Measurements from ENCODE around the gene POLR1A.

POLR1A gene

GRCh38 chr2:86035883-86036668 lies 69.6 kb downstream of the POLR1A start:
- Histone ChIP-seq H3K4me3 (ENCODE audit: low read length) (peak overlapping the region; percentile 41), H3K9me3 (ENCODE audit: insufficient read depth, low read length) (no peaks in the 10 kb centered on the region), H3K27me3 (ENCODE audit: low read depth, low read length) (no peaks in the 10 kb centered on the region), H4K20me1 (ENCODE audit: insufficient read depth, low read length) (no peaks in the 10 kb centered on the region), H3K27ac (ENCODE audit: low read length) (peak overlapping the region; percentile 96), H3K79me2 (ENCODE audit: low read length) (peaks cover 12% of the 10 kb centered on the region; the same call in 1 of the 2 replicates), H3K9ac (ENCODE audit: low read length) (peak overlapping the region; percentile 78), H3K36me3 (replicated peaks; ENCODE audit: low read depth, low read length) (peaks cover 53% of the 10 kb centered on the region), H3K4me2 (ENCODE audit: low read length) (peak overlapping the region; percentile 58), H3K4me1 (ENCODE audit: low read length) (peaks cover 49% of the 10 kb centered on the region), H2AFZ (ENCODE audit: low read depth, low read length) (0 out of 2 replicates have a peak overlapping the region, but pooled peaks have one; percentile 11)
- TF ChIP-seq CTCF (IDR thresholded peaks at IDR 0.05; ENCODE audit: low read depth, low read length), result peak; percentile 56
- TF ChIP-seq EZH2phosphoT487 (IDR thresholded peaks at IDR 0.05; ENCODE audit: low read depth), result no peak

- Histone ChIP-seq H3K36me3 (replicated peaks; ENCODE audit: low read depth, low read length) (peaks cover 57% of the 10 kb centered on the region), H3K27me3 (ENCODE audit: low read depth, low read length) (no peaks in the 10 kb centered on the region), H3K4me1 (ENCODE audit: low read length) (peaks cover 49% of the 10 kb centered on the region), H3K4me3 (ENCODE audit: low read length) (no peak overlapping the region), H4K20me1 (ENCODE audit: insufficient read depth, low read length) (no peaks in the 10 kb centered on the region), H3K9me3 (ENCODE audit: insufficient read depth, low read length) (no peaks in the 10 kb centered on the region), H2AFZ (ENCODE audit: low read depth, low read length) (no peak overlapping the region), H3K27ac (ENCODE audit: low read length) (peak overlapping the region; percentile 96), H3K9ac (ENCODE audit: low read length) (peak overlapping the region; percentile 78; the same call in 1 of the 2 replicates), H3K79me2 (ENCODE audit: low read length) (peaks cover 12% of the 10 kb centered on the region; the same call in 1 of the 2 replicates), H3K4me2 (ENCODE audit: low read length) (peak overlapping the region; percentile 58)
- TF ChIP-seq EZH2phosphoT487 (IDR thresholded peaks at IDR 0.05; ENCODE audit: low read depth) (no peak), CTCF (IDR thresholded peaks at IDR 0.05; ENCODE audit: low read depth, low read length) (no peak)
Measured at GRCh38 chr2:86035376-86035882, 70.3 kb downstream of the POLR1A start.

DNA sequence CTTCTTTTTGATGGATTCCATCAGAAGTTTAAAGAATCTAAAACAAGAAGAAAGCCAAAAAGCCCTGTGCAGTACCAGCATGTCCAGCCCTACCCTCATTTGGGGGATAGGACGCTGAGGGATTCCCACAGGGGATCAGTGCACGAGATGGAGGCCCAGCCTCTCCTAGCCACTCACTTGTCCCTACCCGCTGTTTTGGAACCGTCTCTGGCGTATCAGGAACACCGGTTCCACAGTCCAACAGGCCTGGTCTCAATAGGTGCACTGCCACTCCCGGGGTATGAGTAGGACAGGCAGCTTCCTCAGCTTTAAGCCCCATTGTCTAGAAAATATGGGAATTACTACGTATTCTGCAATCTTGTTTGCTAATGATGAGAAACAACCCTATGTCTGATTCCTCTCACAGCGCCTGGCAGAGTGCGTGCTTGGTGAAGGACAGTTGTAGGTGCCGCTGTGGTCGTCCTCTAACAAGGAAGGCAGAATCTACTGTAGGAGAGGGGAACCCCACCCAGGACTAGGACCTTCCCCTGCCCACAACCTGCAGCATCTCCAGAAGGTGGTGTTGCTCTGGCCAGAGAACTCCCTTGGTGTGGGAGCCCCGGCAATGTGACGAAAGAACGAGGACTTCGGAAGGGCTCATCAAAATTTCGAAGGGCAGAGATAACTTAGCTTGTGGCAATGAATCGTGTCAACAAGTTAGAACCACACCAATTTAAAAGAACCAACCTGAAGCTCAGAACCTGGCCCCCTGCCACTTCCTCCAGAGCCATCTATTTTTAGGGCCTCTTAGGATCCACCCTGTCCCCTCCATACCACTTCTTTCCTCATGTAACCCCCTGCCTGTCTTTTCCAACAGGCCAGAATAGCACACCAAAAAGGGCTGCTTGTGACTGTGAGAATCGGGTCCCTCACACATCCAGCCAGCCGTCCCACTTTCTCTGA lies 71.7 kb downstream of the POLR1A start:
- H3K4me2 ChIP-seq (ENCODE audit: low read length), result no peak overlapping the region
- no peak for TF ChIP-seq EZH2phosphoT487 (IDR thresholded peaks at IDR 0.05; ENCODE audit: low read depth)
- TF ChIP-seq CTCF (IDR thresholded peaks at IDR 0.05; ENCODE audit: low read depth, low read length), result no peak
- H3K9me3 ChIP-seq (ENCODE audit: insufficient read depth, low read length), result no peaks in the 10 kb centered on the region
- no peak overlapping the region for H3K4me3 ChIP-seq (ENCODE audit: low read length)
- no peaks in the 10 kb centered on the region for H4K20me1 ChIP-seq (ENCODE audit: insufficient read depth, low read length)
- peaks cover 61% of the 10 kb centered on the region for H3K36me3 ChIP-seq (replicated peaks; ENCODE audit: low read depth, low read length)
- no peak overlapping the region for H3K27ac ChIP-seq (ENCODE audit: low read length)
- H3K9ac ChIP-seq (ENCODE audit: low read length), result no peak overlapping the region
- H2AFZ ChIP-seq (ENCODE audit: low read depth, low read length), result no peak overlapping the region
- peaks cover 12% of the 10 kb centered on the region; the same call in 1 of the 2 replicates for H3K79me2 ChIP-seq (ENCODE audit: low read length)
- H3K4me1 ChIP-seq (ENCODE audit: low read length), result peaks cover 42% of the 10 kb centered on the region
- H3K27me3 ChIP-seq (ENCODE audit: low read depth, low read length), result no peaks in the 10 kb centered on the region
